Medulla oblongata (tissue), 1 donor: Measurements from ENCODE around the gene BCKDHA.
A peak's percentile ranks its signal among the peaks of the same experiment; 100 is the strongest.
"Not testable (repeated sequence)": the region's sequence is repeated elsewhere in the genome, so short reads cannot be mapped to it uniquely, and the experiment has no call there.

ENCODE experiments used
- DNase-seq: peaks from one replicate; pipeline ENCODE4 v3.0.0-alpha.2; 2015; ENCODE audit errors: extremely low spot score

The BCKDHA gene

DNA sequence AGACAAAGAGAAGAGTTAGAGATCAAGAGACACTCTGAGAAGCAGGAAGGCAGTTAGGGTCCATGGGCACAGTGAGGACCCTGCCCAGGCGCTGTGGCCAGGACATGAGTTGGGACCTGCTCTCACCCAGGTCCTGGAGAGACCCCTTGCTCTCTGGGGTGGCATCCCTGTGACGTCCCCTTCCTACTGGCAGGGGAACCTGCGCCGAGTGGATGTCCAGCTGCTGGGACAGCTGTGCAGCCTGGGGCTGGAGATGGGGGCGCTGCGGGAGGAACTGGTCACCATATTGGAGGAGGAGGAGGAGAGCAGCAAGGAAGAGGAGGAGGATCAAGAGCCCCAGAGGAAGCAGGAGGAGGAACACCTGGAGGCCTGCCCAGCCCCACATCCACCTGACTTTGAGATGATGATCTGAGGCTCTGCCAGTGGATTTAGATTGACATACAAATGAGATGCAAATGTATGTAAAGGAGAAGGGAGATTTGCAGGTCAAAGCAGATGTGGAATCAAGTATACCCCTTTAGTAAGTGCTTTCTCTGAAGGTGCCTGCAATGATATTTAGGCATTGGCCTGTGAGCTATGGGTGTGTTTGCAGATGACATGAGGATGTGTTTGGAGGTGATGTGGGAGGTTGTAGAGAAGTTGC is 46.3 kb downstream of the BCKDHA start:
- no peak for DNase-seq

DNA sequence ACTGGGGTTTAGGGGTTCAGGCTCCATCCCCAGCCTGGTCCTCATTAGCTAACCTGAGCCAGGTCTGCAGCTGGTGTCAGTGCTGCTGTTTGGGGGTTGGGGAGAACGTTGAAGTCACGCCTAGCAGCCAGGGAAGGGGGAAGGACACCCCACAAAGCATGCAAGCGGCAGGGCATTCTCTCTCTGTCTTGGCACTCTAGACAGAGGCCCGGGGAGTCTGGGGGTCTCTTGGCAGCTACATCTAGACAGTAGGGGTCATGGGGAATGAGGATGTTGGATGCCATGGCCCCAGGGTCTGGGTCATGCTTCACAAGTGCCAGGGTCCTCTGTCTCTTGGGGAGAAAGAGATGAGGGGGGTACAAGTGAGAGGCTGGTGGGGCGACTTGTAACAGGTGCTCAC is 48.0 kb downstream of the BCKDHA start:
- no peak for DNase-seq

DNA sequence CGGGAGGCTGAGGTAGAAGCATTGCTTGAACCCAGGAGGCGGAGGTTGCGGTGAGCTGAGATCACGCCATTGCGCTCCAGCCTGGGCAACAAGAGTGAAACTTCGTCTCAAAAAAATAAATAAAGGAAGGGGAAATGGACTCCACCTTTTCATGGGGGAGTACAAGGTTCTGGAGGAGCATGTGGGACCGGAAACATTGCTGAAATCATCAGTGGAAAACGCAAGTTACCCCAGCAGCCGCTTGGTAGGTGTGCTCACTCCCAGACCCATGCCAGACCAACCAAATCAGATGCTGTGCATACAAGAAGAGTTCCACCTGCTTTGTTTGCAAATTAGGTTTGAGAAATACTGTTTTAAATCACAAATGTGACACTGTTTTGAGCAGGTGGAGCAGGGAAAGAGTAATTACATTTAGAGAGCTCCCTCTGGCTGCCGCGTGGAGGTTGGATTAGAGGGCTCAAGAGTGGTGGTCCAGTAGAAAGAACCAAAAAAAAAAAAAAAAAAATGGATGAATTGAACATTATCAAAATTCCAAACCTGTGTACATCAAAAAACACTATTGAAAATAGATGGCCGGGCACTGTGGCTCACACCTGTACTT is 50.2 kb downstream of the BCKDHA start:
- DNase-seq = no peak

DNA sequence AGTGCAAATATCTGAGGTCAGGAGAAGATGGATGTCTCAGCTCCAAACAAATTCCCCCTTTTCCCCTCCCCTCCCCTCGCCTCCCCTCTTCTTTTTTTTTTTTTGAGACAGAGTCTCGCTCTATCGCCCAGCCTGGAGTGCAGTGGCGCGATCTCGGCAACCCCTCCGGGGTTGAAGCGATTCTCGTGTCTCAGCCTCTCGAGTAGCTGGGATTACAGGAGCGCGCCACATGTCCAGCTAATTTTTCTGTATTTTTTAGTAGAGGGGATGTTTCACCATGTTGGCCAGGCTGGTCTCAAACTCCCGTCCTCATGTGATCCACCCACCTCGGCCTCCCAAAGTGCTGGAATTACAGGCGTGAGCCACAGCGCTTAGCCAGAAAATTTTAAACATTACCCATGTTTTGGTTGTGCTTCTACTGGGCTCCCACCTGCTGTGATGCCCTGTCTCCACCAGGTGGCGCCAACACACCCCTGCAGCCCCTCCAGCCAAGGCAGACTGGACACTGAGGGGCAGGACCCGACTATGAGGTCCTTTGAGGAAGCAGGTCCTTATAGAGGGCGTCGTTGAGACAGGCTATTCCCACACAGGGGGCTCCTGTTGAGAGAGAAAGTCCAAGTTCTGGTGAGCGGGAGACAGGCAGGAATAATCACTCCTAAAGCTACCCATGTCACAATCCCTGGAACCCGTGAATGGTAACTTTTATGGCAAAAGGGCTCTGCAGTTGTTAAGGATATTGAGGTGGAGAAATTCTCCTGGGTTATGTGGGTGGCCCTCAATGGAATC is 51.7 kb downstream of the BCKDHA start:
- DNase-seq = peak; percentile 83

DNA sequence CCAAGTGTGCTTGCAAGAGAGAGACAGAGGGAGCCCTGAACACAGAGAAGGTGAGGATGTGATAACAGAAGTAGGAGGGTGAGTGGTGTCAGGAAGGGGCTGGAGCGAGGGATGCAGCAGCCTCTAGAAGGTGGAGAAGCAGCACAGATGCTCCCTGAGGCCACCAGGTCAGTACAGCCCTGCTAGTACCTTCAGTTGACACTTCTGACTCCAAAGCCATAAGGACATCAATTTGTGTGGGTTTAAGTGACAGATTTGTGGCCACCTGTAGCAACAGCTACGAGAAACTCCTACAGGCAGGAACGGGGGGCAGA is 52.2 kb downstream of the BCKDHA start:
- no peak for DNase-seq

DNA sequence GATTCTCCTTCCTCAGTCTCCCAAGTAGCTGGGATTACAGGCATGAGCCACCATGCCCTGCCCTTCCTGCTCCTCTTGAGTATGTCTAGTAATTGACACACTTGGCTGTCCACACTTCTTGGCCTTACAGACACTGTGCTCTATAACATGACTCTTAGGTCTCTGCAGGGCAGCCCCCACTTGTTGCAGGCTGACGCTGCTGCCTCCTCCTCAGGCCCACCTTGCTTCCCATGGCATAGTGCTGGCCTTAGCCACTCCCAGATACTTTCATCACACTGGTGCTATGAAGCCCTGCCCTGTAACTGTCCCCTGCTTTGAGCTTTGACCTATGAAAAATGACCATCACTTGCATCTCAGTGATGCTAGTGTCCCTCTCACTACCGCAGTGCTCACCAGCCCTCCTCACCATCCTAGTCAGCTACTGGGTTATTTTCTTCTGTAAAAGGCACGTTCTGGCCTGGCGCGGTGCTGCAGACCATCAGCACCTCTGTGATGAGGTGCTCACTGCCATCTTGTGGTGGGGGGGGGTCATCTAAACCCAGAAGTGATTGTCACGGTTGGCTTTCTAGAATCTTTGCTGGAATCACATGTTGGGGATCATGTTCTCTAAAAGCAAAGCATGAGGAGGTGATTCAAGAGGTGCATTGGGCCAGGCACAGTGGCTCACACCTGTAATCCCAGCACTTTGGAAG is 55.1 kb downstream of the BCKDHA start:
- DNase-seq = no peak

DNA sequence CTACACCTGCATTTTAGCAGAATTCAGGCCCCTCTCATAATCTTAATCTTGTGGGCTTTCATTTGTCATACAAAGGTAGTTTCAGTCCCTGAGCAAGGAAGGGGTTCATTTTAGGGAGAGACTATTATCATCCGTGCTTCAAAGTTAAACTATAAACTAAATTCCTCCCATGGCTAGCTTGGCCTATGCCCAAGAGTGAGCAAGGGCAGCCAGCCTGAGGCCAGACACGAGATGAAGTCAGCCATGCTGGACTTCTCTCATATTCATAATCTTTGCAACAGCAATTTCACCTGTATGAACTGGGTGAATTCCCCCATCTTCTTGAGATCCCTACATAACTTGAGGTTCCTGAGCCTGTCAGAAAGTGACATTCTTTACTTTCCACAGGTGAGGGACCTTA is 58.3 kb downstream of the BCKDHA start:
- no peak for DNase-seq

DNA sequence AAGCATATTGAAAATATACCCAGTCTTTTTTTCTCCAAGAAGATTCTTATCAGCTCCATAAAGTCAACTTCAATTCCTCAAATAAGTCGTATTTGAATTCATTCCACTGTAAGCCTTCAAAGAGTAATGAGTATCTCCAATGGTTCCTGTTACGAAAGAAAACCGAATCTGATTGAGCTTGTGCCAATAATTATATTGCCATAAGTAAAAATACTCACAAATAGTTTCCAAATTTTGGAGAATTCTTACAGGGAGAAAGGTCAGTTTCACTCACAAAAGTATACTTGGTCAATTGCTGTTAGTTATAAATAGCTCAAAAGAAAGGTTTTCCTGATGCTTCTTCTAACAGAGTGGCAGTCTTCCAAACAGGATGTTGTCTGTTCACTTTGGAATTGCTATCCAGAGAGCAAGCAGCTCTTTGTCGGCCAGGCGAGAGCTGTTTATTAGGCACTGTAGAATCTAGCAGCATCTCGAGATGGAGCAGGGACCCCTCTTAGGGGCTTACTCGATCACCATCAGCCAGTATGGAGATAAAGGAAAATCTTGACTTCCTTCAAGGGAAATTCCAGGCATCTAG is 58.8 kb downstream of the BCKDHA start:
- no peak for DNase-seq

DNA sequence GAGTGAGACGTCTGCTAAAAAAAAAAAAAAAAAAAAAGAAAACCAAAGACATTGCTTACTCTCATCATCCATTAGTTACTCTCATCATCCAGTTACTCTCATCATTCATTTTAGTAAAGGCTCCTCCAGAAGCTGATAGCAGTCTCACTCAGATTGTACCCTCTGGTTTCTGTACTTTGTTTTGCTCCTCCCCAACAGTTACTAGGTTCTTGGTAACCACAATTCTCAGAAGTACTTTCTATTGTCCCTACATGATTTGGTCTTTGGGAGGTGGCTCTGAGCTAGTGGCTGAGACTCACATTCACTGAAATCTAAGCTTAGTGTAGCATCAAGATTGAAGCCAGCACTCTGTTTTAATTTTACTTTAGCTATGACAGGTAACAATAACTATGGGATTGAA is 59.6 kb downstream of the BCKDHA start:
- DNase-seq = no peak

DNA sequence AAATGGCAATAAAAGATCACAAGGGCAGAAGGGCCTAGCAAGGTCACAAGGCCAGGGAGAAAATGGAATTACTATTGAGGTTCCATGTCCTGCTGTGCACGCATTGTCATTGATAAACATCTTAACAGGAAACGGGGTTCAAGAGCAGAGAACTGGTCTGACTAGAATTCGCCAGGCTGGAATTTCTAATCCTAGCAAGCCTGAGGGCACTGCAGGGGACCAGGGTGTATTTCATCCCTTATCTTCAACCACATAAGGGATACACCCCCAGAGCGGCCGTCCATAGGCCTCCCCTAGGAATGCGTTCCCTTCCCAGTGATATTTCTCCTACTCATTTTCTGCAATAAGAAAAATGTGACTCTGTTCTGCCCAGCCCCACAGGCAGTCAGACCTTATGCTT is 64.9 kb downstream of the BCKDHA start:
- no peak for DNase-seq

DNA sequence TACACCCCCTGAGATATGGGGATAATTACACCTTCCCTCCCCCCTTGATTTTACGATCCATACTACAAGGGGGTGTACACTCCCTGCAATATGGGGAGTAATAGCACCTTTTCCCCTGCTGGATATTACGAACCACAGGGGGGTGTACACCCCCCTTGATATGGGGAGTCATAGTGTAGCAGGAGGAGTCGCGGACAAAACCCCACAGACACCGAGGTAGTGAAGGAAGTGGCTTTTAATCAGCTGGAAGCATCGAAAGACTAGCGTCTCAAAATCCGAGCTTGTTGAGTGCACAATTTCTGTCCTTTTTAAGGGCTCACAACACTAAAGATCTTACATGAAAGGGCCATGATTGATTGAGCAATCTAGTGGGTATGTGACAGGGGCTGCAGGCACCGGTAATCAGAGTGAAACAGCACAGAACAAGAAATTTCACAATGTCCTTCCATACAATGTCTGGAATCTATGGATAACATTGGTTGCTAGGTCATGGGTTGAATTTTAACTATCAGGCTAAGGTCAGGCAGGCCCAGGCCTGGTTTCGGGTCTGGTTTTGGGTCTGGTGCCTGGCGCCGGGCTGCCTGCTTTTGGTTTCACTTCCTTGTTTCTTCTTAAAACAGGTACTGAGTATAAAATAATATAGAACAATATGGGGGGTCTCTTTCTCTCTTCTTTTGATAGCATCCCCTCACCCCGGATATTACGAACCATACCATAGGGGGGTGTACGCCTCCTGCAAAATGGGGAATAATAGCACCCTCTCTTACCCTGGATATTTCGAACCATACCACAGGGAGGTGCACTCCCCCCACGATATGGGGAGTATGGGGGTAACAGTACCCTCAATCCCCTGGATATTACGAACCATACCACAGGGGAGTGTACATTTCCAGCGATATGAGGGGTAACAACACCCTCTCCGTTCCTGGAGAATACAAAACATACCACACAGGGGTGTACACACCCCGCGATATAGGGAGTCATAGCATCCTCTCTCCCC is 65.9 kb downstream of the BCKDHA start:
- DNase-seq = not testable (repeated sequence)
